DOHH2 (cell line): ENCODE data around the gene KAT7.

Experiments used
- H3F3A ChIP-seq: fragments of 200-600 bp; sonication (generic), shearing (Covaris generic); 2 replicates; pipeline ENCODE4 v1.6.0; 2016; ENCODE audit warnings: antibody characterized with exemption, mild to moderate bottlenecking; ENCODE audit not compliant: control insufficient read depth, insufficient read depth
- H3K27ac ChIP-seq: fragments of 200-600 bp; sonication (generic); 2 replicates; pipeline ENCODE4 v1.5.1; 2014; ENCODE audit warnings: low read depth, mild to moderate bottlenecking, low read length, moderate library complexity
- H3K27me3 ChIP-seq: fragments of 200-600 bp; sonication (generic); 2 replicates; pipeline ENCODE4 v1.6.1; 2014; ENCODE audit warnings: mild to moderate bottlenecking, low read length, mixed read lengths; ENCODE audit not compliant: control insufficient read depth
- H3K36me3 ChIP-seq: fragments of 200-600 bp; sonication (generic); 2 replicates; pipeline ENCODE4 v1.6.1; 2014; ENCODE audit warnings: mild to moderate bottlenecking, low read length, moderate library complexity, mixed read lengths; ENCODE audit not compliant: control insufficient read depth
- H3K4me1 ChIP-seq: fragments of 200-600 bp; sonication (generic); 2 replicates; pipeline ENCODE4 v1.6.1; 2014; ENCODE audit warnings: mild to moderate bottlenecking, low read length, mixed read lengths; ENCODE audit not compliant: control insufficient read depth
- H3K4me2 ChIP-seq: fragments of 200-600 bp; sonication (generic); 2 replicates; pipeline ENCODE4 v1.6.0; 2014; ENCODE audit warnings: mild to moderate bottlenecking, low read length, moderate library complexity
- H3K4me3 ChIP-seq: fragments of 200-600 bp; sonication (generic); 2 replicates; pipeline ENCODE4 v1.5.1; 2014; ENCODE audit warnings: mild to moderate bottlenecking, low read length, mixed read lengths
- H3K79me2 ChIP-seq: fragments of 200-600 bp; sonication (generic); 2 replicates; pipeline ENCODE4 v1.6.1; 2014; ENCODE audit warnings: mild to moderate bottlenecking, low read length, mixed read lengths; ENCODE audit not compliant: control insufficient read depth
- H3K9me2 ChIP-seq: fragments of 200-600 bp; sonication (generic); replicated peaks from 2 replicates; pipeline ENCODE4 v1.6.1; 2014; ENCODE audit warnings: mild to moderate bottlenecking, low read length, mixed read lengths; ENCODE audit not compliant: control insufficient read depth
- H3K9me3 ChIP-seq: fragments of 200-600 bp; sonication (generic); 2 replicates; pipeline ENCODE4 v1.6.1; 2014; ENCODE audit warnings: antibody characterized with exemption, low read length, mixed read lengths; ENCODE audit not compliant: control insufficient read depth, insufficient read depth
- H4K20me1 ChIP-seq: fragments of 200-600 bp; sonication (generic); 2 replicates; pipeline ENCODE4 v1.6.0; 2014; ENCODE audit warnings: low read depth, mild to moderate bottlenecking, antibody characterized with exemption, low read length, moderate library complexity; ENCODE audit not compliant: control insufficient read depth, insufficient read depth
- EZH2phosphoT487 ChIP-seq: fragments of 200-600 bp; sonication (generic); IDR thresholded peaks from 2 replicates; pipeline ENCODE4 v1.6.1; 2017; ENCODE audit warnings: borderline replicate concordance, mild to moderate bottlenecking, antibody characterized with exemption, low read length, moderate library complexity, mixed read lengths
- TF ChIP-seq, protein P1 (sequence below): fragments of 200-600 bp; sonication (generic); IDR thresholded peaks from one replicate; pipeline ENCODE4 v1.5.1; 2014; ENCODE audit warnings: antibody characterized with exemption, mild to moderate bottlenecking, low read depth, low read length; ENCODE audit not compliant: poor library complexity, severe bottlenecking

The KAT7 gene

DNA sequence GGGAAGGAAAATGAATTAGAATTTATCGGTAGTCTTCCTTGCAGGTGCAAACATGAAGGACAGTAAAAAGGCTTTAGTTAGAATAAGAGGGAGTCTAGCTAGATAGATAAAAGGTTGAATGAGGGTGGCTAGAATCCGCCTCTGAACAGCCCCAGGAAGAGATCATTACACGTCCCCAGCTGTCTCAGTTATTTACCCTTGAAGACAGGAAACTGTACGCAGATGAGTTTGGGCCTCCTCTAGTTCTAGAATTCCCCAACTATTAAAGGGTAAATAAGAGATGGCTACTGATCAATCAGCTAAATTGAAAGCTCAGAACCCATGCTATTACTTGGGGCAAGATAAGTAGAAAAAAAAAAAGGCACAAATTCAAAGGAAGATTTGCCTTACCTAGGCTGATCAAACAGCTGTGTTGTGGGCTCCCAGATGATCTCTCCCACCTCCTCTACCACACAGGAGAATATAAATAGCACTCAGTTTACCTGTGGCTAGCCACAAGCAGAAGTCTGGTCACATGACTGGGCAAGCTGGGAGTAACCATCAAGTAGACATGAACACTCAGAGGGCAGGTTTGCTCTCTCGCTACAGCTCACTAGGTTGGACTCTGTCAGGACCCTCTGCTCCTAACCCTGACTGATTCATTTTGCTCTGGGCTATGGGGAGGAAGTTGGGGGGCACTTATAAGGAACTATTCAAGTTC lies 41.5 kb upstream of the KAT7 start:
- H3K27me3 ChIP-seq, result no peaks in the 10 kb centered on the region
- H4K20me1 ChIP-seq, result no peaks in the 10 kb centered on the region
- peak overlapping the region; percentile 46 for H3K27ac ChIP-seq
- peak overlapping the region; percentile 48 for H3K4me3 ChIP-seq
- TF ChIP-seq, protein P1, sequence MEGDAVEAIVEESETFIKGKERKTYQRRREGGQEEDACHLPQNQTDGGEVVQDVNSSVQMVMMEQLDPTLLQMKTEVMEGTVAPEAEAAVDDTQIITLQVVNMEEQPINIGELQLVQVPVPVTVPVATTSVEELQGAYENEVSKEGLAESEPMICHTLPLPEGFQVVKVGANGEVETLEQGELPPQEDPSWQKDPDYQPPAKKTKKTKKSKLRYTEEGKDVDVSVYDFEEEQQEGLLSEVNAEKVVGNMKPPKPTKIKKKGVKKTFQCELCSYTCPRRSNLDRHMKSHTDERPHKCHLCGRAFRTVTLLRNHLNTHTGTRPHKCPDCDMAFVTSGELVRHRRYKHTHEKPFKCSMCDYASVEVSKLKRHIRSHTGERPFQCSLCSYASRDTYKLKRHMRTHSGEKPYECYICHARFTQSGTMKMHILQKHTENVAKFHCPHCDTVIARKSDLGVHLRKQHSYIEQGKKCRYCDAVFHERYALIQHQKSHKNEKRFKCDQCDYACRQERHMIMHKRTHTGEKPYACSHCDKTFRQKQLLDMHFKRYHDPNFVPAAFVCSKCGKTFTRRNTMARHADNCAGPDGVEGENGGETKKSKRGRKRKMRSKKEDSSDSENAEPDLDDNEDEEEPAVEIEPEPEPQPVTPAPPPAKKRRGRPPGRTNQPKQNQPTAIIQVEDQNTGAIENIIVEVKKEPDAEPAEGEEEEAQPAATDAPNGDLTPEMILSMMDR, result no peak
- no peak for TF ChIP-seq EZH2phosphoT487
- H3K79me2 ChIP-seq, result peaks cover 6% of the 10 kb centered on the region; the same call in 1 of the 2 replicates
- 0 out of 2 replicates have a peak, but pooled peaks cover 6% of the 10 kb centered on the region for H3F3A ChIP-seq
- H3K9me3 ChIP-seq, result no peaks in the 10 kb centered on the region
- H3K4me1 ChIP-seq, result peaks cover 68% of the 10 kb centered on the region
- peak overlapping the region; percentile 62 for H3K4me2 ChIP-seq
- H3K9me2 ChIP-seq, result no peaks in the 10 kb centered on the region
- peaks cover 17% of the 10 kb centered on the region for H3K36me3 ChIP-seq

DNA sequence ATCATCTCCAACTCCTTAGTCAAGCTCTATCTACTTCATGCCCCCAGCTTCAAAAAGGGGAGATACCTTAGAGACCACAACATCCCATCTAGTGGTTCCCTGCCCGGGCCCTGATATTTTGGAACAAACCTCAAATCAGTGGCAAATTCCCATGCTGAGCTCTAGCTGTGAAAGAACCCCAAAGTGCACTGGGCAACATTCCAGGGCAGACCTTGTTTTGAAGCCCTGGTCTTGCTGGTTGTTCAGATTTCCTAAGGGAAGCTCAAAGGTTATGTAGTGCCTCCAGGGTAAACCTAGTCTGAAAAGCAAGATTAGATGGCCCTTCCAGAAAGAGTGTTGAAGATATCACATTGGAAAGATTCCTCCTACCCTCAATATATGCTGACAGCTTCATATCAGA lies 40.8 kb upstream of the KAT7 start:
- Histone ChIP-seq H3K27me3 (no peaks in the 10 kb centered on the region), H3K4me3 (peak overlapping the region; percentile 48), H3K36me3 (peaks cover 17% of the 10 kb centered on the region), H3K4me1 (peaks cover 61% of the 10 kb centered on the region), H4K20me1 (no peaks in the 10 kb centered on the region), H3K9me3 (no peaks in the 10 kb centered on the region), H3K9me2 (no peaks in the 10 kb centered on the region), H3F3A (0 out of 2 replicates have a peak, but pooled peaks cover 6% of the 10 kb centered on the region), H3K27ac (peak overlapping the region; percentile 46), H3K79me2 (peaks cover 6% of the 10 kb centered on the region; the same call in 1 of the 2 replicates), H3K4me2 (peak overlapping the region; percentile 62)
- no peak for TF ChIP-seq EZH2phosphoT487
- TF ChIP-seq, protein P1, result no peak

DNA sequence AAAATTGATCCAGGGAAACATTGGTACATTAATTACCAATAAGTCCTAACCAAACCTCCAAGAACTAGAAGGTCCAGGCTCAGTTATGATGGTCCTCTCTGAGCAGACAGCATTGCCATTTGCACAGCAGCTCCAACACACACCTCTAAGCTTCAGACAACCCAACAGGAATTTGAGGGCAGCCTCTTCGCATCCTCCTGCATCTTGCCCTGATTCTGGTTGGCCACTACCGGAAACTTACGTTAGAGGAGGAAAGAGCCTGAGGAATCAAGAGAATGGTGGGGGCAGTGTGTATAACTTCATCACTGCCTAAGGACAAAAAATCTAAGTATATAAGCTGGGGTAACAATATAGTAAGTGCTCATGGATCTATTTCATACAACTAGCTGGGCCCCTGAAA lies 40.3 kb upstream of the KAT7 start:
- TF ChIP-seq, protein P1, result no peak
- TF ChIP-seq EZH2phosphoT487, result no peak
- Histone ChIP-seq H3F3A (0 out of 2 replicates have a peak, but pooled peaks cover 6% of the 10 kb centered on the region), H3K4me1 (peaks cover 55% of the 10 kb centered on the region), H3K9me2 (no peaks in the 10 kb centered on the region), H3K79me2 (peaks cover 6% of the 10 kb centered on the region; the same call in 1 of the 2 replicates), H3K27me3 (no peaks in the 10 kb centered on the region), H3K36me3 (peaks cover 17% of the 10 kb centered on the region), H3K4me3 (peak overlapping the region; percentile 8; the same call in 1 of the 2 replicates), H3K4me2 (peak overlapping the region; percentile 62), H4K20me1 (no peaks in the 10 kb centered on the region), H3K27ac (no peak overlapping the region), H3K9me3 (no peaks in the 10 kb centered on the region)
